Middle frontal gyrus (tissue), 1 donor: ENCODE results near the gene PPT2.
A peak's percentile ranks its signal among the peaks of the same experiment; 100 is the strongest.
"Not testable (repeated sequence)": the region's sequence is repeated elsewhere in the genome, so short reads cannot be mapped to it uniquely, and the experiment has no call there.

Experiments
- DNase-seq: peaks from one replicate; pipeline ENCODE4 v3.0.0-alpha.2; 2015; ENCODE audit warnings: low spot score; ENCODE audit errors: extremely low spot score

Gene PPT2

DNA sequence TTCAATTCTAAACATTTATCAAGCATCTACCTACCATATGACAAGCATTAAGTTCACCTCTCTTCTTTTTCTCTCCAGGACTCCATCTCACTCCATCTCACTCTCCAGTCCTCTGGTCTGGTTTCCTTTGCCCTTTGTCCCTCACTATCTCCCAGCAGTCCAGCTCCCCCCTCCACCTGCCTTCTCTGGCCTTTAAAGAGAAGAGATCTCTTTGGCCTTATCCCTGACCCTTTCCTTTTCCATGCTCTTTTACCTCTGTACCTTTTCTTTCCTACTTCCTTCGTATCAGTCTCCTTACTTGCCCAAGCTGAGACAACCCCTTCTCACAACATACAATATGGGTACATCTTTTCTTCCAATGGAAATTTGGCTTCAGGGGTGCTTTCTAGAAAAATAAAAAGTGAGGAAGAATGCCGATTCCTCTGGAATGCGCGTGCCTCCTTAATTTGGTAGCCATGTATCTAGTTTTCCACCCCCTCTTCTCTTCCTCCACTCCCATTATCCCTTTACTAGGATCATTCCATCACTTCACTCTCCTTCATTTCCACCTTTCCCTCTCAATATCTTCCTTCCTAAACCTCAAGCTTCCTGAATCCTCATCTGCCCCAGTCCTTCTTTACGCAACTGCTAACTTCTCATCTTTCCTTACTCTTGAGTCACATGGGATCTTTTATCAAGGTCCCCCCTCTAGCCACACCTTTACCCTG lies 22.7 kb downstream of the PPT2 start:
- DNase-seq = no peak

DNA sequence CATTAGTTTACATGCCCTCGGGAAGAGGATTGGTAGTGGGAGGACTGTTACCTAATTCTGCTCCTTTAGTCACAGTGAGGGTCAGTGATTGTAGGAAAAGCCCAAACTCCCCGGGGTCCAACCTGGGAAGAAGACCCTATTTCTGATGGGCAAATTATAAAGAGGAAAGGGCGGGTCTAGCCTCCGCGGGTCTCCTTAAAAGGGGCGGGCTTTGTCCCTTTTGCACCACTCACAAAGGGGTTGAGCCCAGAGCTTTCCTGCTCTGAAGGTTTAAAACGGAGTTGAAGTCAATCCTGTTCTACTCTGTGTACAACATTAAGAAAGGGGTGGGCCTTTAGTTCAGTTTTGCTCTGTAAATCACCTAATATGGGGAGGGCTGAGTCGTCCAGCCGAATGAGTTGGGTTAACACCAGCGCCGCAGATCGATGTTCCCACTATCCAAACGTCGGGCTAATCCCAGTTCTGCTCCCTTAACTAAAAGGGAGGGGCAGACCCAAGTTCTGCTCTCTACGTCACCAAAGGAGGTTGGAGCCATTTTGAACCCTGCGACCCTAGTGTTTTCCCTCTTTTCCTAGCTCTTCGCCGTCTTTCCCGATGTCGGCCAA lies 23.3 kb downstream of the PPT2 start:
- no peak for DNase-seq

- DNase-seq = peak; percentile 99
Observed at GRCh38 chr6:32177788-32178546, 24.0 kb downstream of the PPT2 start, which contains the start of gene RNF5. TSS of gene RNF5 (plus strand) at chr6:32178405. CDS start at chr6:32178512, 107 bp downstream.

DNA sequence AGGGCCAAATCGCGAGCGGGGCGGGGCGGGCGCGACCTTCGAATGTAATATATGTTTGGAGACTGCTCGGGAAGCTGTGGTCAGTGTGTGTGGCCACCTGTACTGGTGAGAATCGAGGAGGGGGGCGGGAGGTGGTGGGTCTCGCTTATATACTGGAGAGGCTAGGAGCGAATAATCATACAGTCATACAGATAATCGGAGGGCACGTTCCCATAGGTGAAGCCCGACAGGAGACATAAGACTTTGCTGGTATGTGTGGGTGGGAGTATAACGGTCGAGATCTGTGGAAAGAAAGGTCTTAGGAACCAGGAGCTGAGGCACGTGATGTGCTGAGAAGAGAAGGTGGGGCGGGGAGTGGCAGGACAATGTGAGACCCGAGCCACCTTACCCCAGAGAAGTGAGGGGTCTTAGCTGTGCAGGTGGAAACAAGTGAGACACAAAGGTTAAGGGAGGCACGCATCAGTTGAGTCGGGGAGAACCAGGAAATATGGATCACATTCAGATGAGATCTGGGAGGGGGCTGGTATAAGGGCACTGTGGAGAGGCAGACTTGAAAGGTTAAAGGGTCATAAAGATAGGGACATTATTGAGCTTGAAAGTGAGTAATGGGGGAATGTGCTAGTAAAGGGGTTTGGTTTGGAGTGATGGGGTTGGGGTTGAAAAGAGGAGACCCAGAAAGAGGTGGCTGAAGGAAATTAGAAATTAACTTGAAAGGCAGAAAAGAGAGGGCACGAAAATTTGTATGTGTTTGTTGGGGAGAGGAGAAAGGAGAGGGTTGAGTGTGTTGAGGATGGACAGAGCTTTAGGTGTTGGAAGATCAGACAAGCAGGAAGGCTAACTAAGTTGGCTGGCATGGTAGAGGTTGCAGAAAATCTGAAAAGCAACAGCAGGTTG lies 24.9 kb downstream of the PPT2 start:
- no peak for DNase-seq

GRCh38 chr6:32179766-32180405 lies 25.9 kb downstream of the PPT2 start:
- DNase-seq = no peak

- no peak for DNase-seq
Observed at GRCh38 chr6:32181148-32181702, 27.3 kb downstream of the PPT2 start.

- DNase-seq = no peak
Observed at GRCh38 chr6:32181915-32182529, 28.1 kb downstream of the PPT2 start.

GRCh38 chr6:32182555-32182981 lies 28.6 kb downstream of the PPT2 start:
- DNase-seq = no peak

GRCh38 chr6:32183030-32183429 lies 29.1 kb downstream of the PPT2 start:
- no peak for DNase-seq

DNA sequence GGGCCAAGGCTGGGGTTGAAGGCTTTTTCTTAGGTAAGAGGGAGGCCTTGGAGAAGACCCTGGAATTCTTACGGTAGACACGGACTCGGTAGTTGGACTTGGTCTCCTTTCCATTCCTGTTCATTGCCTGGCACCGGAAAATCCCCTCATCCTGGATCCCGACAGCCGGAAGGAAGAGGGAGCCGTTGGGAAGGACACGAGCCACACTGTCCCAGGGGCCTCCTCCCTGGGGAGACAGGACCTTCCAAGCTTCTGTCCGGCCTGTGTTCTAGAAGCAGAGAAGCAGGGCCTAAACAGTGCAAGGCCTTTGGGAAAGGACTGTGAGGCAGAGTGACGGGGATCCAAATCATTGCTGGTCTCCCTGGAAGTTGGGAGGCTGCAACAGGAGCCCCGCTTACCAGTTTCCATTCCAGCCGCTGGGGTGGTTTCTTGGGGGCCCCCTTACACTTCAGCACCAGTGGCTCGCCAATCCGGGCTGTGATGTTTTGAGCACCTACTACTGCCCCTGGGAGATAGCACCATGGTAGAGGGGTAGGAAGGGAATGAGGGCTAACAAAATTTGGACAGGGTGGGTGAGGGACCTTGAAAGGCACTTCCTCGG lies 29.6 kb downstream of the PPT2 start:
- DNase-seq = no peak

- no peak for DNase-seq
Observed at GRCh38 chr6:32184084-32184640, 30.2 kb downstream of the PPT2 start, which contains the start of gene AGER. TSS of gene AGER (minus strand) at chr6:32184253. CDS start at chr6:32184222, 31 bp downstream.

- DNase-seq = not testable (repeated sequence)
Observed at GRCh38 chr6:32185681-32186131, 31.8 kb downstream of the PPT2 start.

DNA sequence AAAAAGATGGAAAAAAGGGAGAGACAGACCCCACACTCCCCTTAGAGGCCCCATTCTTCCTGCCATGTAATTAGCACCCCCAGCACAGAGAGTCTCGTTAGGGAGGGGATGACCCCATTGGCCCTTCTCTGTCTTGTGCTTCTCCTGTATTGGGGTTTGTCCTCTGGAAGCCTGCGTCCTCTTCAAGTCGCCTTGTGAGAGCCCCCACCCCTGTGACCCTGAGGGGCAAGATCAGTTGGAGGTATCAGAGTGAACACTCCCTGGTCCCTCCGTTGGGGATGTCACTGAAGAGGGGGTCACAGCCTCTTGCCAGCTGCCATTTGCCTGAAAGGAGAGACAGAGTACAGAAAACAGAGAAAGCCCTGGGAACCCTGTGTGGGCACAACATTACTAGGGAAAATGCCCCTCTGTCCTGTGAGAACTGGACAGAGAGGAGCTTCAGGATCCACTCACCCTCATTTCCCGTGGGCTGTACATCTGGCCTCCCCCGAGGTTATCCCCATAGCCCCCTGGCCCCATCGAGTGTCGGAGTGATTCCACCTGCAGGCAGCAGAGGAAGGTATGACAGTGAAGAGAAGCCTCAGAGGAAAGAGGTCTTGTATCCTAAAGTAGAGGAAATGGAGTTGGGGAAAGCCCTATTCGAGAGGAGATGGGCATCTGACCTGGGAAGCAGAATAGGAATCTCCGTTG lies 32.4 kb downstream of the PPT2 start:
- not testable (repeated sequence) for DNase-seq

DNA sequence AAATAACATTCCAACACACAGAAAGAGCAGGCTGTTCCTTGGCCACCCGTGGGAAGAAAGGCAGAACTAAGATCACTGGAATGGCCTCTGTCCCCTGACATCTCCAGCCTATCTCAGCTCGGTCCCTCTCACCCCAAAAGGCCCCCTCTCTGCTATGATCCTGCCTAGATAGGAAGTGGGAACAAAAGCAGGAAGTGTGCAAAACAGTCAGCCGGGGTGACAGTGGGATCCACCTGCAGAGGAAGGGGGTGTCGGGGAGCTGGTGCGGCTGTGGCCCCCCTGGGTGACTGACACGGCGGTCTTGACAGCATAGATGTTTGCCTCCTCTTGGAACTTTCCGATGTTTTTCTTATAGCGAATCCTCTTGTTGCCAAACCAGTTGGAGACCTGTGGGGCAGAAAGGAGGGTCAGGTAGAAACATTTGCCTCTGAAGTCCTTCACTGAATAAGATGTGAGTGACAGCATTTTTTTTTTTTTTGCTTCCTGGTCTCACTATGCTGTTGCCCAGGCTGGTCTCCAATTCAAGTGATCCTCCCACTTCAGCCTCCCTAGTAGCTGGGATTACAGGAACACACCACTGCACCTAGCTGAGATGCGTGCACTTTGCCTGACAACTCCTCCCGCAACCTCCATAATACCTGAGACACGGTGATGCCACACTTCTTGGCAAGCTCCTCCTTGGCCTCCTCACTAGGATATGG lies 33.2 kb downstream of the PPT2 start:
- DNase-seq = no peak

GRCh38 chr6:32187725-32188380 lies 33.9 kb downstream of the PPT2 start:
- DNase-seq = not testable (repeated sequence)

DNA sequence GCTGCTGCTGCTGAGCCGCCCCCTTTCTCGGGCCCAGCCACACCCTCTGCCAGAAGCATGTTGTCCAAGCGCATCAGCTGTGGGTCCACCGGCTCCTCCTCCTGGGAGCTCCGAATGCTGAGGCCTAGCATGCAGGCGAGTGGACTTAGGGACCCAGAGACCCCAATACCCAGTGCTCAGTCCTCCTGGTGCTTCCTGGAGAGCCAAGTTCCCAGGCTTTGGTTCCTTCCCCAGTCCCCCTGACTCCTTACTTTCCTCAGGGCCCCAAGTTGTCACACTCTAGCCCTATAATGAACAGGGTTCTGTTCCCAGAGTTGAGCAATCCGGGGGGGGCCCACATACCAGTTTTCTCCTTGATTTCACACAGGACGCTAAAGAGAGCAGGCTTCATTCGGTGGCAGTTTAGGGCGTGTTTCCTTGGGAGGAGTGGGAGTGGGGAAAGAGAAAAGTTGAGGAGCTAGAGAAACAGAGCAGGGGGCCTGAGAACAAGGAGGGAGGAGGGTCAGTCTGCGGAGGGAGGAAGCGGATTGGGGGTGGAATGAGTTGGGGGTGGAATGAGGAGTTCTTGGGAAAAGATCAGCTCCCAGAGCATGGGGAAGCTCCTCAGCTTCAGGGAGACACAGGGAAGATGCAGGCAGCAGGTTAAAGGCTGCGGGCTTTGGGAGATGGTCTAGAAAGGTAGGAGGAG lies 34.6 kb downstream of the PPT2 start:
- DNase-seq = no peak
